ENCODE data around the gene EP300.
"Not testable (repeated sequence)": the region's sequence is repeated elsewhere in the genome, so short reads cannot be mapped to it uniquely, and the experiment has no call there.

The EP300 gene

DNA sequence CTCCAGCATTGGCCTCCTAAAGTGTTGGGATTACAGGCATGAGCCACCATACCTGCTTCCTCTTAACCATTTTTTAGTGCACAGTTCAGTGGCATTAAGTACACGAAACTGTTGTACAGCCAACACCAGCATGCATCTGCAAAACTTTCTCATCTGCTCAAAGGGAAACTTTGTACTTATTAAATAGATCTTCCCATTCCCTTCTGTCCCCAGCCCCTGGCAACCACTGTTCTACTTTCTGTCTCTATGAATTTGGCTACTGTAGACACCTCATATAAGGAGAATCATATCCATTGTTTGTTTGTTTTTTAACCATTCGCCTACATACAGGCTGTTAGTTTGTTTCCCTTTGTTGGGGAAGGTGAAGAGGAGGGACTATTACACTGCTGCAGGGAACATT is 6.5 kb upstream of the EP300 start:
- DNase-seq: no peak

DNA sequence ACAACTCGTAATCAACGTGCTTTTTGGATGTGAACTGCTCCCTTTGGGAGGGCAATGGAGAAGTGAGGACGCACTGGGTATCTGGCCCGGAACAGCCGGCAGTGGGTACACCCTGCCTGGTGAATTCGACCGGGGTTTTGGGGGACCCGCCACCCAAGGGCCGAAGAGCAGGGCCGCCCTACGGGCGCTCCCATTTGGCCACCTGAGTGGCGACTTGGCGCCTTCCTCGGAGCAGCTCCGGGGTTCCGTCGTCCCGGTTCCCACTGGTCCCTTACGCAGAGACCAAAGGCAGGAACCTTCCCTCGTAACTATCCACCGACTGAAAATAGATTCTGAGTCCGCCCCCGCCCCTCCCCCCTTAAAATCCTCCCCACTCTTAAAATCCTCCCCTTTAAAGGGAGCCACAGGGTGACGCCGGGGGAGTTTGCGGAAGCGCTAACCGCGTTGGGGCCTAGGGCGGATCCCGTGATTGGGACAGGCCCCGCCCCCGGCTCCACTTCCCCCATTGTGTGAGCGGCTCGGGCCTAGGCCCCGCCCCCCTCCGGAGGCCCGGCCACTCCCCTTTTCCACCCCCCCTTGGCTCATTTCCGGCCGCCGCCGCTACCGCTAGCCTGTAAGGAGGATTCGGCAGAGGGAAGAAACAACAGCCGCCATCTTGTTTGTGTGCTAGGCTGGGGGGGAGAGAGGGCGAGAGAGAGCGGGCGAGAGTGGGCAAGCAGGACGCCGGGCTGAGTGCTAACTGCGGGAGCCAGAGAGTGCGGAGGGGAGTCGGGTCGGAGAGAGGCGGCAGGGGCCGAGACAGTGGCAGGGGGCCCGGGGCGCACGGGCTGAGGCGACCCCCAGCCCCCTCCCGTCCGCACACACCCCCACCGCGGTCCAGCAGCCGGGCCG is 1.0 kb upstream of the EP300 start:
- DNase-seq: peak; percentile 99

DNA sequence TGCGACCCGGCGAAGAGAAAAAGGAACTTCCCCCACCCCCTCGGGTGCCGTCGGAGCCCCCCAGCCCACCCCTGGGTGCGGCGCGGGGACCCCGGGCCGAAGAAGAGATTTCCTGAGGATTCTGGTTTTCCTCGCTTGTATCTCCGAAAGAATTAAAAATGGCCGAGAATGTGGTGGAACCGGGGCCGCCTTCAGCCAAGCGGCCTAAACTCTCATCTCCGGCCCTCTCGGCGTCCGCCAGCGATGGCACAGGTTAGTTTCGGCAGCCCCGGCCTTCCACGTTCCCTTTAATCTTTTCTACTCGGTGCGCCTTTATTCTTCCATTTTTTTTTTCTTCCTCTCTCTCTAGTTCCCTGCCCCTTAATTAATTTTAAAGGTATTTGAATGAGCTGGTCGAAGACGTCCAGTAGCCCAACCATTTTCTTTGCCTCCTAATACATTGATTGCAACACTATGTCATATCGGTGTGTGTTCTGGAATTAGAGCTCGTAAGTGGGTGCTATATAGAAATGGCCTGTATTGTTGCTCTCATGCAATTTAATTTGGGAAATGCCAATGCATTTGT is 537 bp downstream of the EP300 start:
- peak; percentile 43 for DNase-seq

DNA sequence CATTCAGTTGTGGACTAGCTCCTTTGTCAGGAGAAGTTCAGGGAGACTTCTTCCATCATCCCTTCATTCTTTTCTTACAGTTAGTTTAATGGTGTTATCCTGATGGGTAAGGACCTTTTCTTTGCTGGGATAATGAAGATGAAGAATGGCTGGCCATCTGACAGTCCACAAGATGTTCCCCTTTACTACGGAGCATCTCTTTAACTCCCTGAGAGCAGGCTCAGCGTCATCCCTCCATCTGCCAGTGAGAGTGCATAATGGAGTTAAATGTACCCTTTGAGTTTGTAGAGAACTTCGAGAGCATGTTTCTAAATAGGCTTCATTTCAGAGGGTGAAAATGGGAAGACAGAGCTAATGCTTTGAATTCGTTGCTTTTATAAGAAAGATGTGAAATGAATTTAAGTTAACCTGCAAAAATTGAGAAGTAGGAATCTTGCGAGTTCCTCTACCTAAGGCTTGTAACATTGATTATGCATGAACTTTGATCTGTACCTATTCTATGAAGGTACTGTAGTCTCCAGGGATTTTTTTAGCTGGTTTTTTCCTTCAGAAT is 1.7 kb downstream of the EP300 start:
- DNase-seq: peak; percentile 32

DNA sequence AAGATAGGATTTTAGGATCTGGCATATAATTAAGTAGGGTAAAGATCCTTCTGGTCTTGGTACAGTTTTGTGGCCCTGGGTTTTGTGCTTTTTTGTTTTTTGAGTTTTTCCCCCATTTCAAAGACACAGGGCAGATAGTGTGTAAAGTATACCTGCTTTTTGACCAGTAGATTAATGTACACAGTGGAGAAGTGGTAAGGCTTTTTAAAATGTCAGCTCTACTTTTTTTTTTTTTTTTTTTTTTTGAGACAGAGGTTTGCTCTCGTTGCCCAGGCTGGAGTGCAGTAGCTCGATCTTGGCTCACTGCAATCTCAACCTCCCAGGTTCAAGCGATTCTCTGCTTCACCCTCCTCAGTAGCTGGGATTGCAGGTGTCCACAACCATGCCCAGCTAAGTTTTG is 4.0 kb downstream of the EP300 start:
- DNase-seq: no peak

DNA sequence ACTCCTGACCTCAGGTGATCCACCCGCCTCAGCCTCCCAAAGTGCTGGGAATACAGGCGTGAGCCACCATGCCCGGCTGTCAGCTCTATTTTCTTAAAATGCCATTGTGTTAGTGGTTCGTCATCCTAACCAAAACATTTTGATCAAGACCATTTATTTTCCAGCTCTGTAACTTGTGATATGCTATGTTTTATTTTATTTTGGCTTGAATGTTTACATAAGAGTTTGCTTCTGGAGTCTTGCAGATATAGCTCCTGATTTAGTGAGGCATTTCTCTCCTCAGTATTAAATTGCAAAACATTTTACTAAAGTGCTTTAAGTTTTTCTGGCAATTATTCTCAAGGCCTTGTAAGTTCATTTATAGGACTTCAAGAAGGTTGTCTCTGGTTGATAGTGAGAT is 4.4 kb downstream of the EP300 start:
- no peak for DNase-seq

DNA sequence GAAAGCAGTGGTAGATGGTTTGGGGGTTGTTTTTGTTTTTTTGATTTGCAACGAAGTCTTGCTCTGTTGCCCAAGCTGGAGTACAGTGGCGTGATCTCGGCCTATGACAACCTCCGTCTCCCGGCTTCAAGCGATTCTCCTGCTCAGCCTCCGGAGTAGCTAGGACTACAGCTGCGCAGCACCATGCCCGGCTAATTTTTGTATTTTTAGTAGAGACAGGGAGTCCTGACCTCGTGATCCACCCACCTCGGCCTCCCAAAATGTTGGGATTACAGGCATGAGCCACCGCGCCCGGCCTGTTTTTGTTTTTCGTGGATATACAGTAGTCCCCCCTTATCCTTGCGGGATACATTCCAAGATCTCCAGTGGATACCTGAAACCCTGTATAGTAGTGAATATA is 6.6 kb downstream of the EP300 start:
- DNase-seq: no peak

DNA sequence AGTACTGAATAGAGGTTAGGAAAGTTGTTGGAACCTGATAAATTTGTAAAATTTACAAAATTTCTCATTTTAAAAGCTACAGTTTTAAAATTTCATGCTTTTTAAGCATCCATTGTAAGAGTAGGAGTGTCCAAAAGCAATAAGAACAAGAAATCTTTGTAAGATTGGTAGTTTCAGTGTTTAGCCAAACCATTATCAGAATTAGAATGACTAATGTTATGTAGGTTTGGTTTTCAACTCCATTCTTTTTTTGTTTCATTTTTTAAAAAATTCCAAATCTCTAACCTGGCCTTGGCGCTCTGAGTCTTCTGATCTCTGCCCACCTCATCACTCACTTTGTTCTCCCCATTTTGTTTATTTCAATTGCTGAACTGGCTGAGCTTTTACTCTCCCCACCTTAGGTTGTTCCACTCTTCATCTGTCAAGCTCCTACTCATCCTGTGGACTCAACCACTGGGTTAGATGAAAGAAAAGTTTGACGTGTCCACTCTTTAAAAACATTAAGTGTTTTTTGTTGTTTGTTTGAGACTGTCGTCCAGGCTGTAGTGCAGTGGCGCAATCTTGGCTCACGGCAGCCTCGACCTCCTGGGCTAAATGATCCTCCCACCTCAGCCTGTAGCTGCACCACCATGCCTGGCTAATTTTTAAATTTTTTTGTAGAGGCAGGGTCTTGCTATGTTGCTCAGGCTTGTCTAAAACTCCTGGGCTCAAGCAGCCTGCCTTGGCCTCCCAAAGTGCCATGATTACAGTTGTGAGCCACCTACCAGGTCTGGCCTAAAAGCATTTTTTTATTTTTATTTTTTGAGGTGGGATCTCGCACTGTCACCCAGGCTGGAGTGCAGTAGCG is 14.0 kb downstream of the EP300 start:
- no peak for DNase-seq

DNA sequence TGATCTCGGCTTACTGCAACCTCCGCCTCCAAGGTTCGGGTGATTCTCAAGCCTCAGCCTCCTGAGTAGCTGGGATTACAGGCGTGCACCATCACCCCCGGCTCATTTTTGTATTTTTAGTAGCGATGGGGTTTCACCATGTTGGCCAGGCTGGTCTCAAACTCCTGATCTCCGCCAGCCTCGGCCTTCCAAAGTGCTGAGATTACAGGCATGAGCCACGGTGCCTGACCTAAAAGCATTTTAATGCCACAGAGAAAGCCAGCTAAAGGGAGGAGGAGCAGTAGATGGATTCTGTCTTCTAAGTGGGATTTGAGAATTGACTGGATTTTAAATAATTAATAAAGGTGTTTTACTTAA is 14.6 kb downstream of the EP300 start:
- not testable (repeated sequence) for DNase-seq

DNA sequence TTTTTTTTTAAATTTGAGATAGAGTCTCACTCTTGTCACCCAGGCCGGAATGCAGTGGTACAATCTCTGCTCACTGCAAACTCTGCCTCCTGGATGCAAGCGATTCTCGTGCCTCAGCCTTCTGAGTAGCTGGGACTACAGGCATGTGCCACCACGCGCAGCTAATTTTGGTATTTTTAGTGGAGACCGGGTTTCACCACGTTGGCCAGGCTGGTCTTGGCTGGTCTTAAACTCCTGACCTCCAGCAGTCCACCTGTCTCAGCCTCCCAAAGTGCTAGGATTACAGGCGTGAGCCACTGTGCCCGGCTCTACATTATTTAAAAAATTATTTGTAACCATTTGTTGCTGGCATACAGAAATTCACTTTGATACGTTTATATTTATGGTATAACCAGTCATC is 18.6 kb downstream of the EP300 start:
- no peak for DNase-seq

DNA sequence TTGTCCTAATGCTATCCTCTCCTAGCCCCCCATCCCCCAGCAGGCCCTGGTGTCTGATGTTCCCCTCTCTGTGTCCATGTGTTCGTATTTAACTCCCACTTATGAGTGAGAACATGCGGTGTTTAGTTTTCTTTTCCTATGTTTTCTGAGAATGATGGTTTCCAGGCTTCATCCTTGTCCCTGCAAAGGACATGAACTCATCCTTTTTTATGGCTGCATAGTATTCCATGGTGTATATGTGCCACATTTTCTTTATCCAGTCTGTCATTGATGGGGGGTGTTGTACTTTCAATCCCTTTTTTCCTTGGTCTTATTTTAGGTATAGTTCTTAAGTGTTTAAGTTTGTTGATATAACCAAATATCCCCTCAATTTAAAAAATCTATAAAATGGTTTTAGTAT is 23.9 kb downstream of the EP300 start:
- no peak for DNase-seq

DNA sequence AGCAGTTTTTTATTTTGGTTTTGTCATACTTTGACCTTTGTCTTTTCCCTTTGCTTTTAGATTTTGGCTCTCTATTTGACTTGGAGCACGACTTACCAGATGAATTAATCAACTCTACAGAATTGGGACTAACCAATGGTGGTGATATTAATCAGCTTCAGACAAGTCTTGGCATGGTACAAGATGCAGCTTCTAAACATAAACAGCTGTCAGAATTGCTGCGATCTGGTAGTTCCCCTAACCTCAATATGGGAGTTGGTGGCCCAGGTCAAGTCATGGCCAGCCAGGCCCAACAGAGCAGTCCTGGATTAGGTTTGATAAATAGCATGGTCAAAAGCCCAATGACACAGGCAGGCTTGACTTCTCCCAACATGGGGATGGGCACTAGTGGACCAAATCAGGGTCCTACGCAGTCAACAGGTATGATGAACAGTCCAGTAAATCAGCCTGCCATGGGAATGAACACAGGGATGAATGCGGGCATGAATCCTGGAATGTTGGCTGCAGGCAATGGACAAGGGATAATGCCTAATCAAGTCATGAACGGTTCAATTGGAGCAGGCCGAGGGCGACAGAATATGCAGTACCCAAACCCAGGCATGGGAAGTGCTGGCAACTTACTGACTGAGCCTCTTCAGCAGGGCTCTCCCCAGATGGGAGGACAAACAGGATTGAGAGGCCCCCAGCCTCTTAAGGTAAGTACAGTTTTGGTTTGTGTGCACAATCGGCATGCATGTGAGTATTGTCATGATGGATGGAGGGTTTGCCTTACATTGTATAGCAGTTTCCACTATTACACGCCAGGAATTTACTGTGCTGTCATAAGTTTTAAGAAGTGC is 25.0 kb downstream of the EP300 start:
- no peak for DNase-seq

DNA sequence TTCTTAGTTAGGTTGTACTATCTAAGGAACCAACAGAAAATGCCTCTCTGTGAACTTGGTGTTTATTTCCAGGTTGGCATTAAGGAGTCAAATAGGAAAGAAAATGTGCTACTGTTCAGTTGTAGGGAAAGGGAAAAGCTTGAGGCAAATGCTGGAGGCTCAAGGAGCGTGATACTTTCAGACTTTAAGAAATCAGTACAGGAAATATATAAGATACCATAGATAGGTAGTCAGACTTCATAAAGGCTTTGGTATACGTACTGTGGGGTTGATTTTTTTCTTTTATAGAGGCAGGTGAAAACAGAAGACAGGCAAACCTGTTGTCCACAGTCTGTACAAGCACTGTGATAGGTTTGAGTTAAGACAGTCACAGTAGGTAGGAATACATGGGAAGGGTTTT is 30.8 kb downstream of the EP300 start:
- no peak for DNase-seq

DNA sequence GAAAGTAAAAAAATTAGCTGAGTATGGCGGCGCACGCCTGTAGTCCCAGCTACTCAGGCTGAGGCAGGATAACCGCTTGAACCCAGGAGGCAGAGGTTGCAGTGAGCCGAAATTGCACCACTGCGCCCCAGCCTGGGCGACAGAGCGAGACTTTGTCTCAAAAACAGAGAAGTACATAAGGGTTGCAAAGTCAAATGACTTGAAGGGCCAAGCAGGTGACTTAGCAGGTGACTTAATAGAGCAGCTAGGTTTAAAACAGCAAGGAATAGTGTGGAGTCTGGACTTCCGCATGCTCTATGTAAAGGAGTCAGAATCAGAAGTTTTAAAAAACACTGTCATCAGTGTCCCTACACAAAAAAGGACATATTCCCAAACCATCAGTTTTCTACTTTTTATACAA is 31.7 kb downstream of the EP300 start:
- no peak for DNase-seq

DNA sequence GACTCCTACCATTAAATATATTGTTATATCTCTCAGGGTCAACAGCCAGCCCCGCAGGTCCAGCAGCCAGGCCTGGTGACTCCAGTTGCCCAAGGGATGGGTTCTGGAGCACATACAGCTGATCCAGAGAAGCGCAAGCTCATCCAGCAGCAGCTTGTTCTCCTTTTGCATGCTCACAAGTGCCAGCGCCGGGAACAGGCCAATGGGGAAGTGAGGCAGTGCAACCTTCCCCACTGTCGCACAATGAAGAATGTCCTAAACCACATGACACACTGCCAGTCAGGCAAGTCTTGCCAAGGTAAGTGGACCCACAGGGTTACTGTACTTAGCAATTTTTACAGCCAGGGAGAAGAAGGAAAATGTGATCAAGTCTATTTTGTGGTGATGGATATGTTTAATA is 35.1 kb downstream of the EP300 start:
- DNase-seq: no peak

DNA sequence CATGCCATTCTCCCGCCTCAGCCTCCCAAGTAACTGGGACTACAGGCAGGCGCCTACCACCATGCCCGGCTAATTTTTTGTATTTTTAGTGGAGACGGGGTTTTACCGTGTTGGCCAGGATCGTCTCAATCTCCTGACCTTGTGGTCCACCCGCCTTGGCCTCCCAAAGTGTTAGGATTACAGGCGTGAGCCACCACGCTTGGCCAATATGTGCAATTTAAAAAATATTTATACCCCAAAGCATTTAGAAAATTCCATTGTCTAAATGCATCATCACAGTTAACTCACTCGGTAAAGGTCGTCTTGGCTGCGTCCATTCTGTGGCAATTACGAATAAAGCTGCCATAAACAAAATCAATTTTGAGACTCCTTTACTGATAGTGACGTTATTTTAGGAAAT is 36.2 kb downstream of the EP300 start:
- no peak for DNase-seq

DNA sequence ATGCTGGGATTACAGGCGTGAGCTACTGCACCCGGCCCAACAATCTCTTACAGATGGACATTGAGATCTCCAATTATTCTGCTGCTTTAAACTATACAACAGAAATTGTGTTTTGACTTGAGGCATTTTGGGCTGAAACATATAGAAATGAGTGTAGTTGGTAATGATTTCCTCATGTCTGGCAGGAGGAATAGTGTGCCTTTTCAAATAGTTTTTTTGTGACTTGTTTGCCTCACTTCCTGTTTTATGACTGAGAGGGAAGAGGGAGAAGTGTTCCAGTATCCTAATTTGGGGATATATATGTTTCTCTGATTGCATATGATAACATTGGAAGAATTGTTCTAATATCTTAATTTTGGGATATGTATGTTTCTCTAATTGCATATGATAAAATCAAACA is 40.2 kb downstream of the EP300 start:
- no peak for DNase-seq

DNA sequence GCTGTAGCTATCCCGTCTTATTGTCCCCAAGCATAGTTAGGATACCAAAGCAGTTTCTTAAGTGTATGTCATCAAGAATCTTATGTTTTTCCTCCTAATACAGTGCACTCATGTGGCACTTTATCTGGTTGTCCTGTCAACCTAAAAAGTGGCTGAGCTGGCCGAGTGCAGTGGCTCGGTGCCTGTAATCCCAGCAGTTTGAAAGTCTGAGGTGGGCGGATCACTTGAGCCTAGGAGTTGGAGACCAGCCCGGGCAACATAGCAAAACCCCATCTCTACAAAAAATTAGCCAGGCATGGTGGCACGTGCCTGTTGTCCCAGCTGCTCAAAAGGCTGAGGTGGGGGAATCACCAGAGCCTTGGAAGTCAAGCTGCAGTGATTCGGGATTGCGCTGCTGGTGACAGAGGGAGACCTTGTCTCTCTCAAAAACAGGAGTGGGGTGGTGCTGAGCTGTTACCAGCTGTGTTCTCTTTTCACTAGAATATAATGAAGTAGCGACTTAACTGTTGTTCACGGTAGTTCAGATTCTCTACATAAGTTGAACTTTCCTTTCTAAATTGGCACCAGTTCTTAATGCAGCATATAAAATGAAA is 48.1 kb downstream of the EP300 start:
- no peak for DNase-seq

DNA sequence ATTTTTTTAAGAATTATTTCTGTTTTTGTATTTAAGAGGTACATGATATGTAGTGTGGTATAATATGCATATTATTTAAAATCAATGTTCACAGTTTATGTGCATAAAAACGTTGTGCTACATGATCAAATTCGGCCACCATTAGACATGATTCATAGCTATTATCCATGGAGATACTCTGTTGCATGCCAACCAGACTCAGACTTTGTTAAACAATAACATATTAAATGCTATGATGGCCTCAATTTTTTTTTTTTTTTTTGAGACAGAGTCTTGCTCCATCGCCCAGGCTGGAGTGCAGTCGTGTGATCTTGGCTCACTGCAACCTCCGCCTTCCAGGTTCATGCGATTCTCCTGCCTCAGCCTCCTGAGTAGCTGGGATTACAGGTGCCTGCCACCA is 53.5 kb downstream of the EP300 start:
- DNase-seq: not testable (repeated sequence)

DNA sequence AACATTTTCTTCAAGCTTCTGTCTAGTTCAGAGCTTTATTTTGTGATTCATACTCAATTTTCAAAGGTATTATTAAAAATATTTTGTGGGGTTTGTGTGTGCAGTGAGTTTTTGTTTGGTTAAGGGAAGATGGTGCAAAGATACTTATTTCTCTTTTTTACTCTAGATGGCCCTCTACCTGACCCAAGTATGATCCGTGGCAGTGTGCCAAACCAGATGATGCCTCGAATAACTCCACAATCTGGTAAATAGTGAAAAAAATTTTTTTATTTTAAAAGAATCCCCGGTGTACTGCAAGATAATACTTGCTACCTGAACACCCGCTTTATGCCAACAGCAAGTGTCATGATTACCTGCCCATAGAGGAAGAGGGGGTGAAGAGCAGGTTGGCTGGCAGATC is 54.2 kb downstream of the EP300 start:
- no peak for DNase-seq

DNA sequence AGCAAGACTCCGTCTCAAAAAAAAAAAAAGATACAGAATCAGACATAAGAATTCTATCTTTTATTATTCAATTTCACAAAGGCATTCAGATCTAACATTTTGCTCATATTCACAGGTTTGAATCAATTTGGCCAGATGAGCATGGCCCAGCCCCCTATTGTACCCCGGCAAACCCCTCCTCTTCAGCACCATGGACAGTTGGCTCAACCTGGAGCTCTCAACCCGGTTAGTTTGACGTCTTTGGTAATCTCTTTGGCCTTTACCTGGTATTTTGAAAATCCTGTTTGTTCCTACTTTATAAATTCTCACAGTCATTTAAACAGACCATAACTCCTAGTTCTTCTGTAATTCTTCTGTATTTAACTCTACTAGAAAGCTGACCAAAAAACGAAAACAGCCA is 55.3 kb downstream of the EP300 start:
- DNase-seq: no peak

DNA sequence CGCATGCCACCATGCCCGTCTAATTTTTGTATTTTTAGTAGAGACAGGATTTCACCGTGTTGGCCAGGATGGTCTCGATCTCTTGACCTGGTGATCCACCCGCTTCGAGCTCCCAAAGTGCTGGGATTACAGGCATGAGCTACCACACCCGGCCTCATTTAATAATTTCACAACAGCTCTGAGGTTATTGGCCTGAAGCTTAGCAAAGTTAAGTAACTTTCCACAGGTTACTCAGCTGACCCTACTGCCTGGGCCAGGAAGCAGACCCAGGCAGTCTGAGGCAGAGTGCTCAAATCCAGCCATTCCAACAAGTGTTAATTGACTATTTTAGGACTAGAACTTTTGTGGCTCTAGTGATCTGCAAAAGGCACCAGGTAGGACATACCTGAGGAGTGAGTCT is 60.5 kb downstream of the EP300 start:
- DNase-seq: no peak

Measured in CD4-positive, alpha-beta T cell treated with Interleukin-17A for 1 hour (primary cell).